Caco-2 (cell line): ENCODE results near the gene GSG1L2. TPM values are rescaled to one million over a fixed set of nuclear protein-coding genes. Genes with fewer than 3 reads are reported as not detected.

ENCODE experiments used
- BruUV-seq: library from RNA; stranded (reverse); fragments of 400-500 nt; replicated peaks from 2 replicates; lab custom pipeline; 2021; lab: Mats Ljungman, UMichigan
- CTCF ChIA-PET: fragments of 300-600 bp; sonication (Branson Sonifier 250); formaldehyde crosslinking; loops from one replicate; lab custom pipeline; 2022; ENCODE audit warnings: antibody characterized with exemption; lab: Charles Lee
- POLR2A ChIA-PET: fragments of 300-600 bp; sonication (Branson Sonifier 250); formaldehyde crosslinking; loops from one replicate; lab custom pipeline; 2022; ENCODE audit warnings: antibody characterized with exemption; lab: Charles Lee
- DNase-seq, 2 experiments: peaks; one replicate each; pipeline versions ENCODE4 v3.0.0 to v3.0.0-alpha.2; 2020 to 2022
- H3K27me3 ChIP-seq: replicated peaks from 2 replicates; pipeline ENCODE4 v1.6.0; 2011; ENCODE audit warnings: low read length; ENCODE audit not compliant: control insufficient read depth, insufficient read depth
- H3K36me3 ChIP-seq: 2 replicates; pipeline ENCODE4 v1.5.1; 2011; ENCODE audit warnings: low read length; ENCODE audit not compliant: control insufficient read depth, insufficient read depth
- H3K4me1 ChIP-seq: fragments of 250-450 bp; sonication (Bioruptor Pico); 2 replicates; pipeline ENCODE4 v1.5.1; 2020; ENCODE audit warnings: mild to moderate bottlenecking
- H3K4me3 ChIP-seq: 2 replicates; pipeline ENCODE4 v1.5.1; 2011; ENCODE audit warnings: low read depth, mild to moderate bottlenecking, control low read depth, low read length
- H3K9me3 ChIP-seq: fragments of 250-450 bp; sonication (Bioruptor Pico); 2 replicates; pipeline ENCODE4 v1.5.1; 2020; ENCODE audit warnings: mild to moderate bottlenecking, moderate library complexity
- H3K27ac Mint-ChIP-seq: one replicate; pipeline ENCODE4 v1.8.0; 2022; ENCODE audit warnings: mixed read lengths; ENCODE audit not compliant: unreplicated experiment
- H3K27me3 Mint-ChIP-seq: one replicate; pipeline ENCODE4 v1.8.0; 2022; ENCODE audit warnings: mixed read lengths; ENCODE audit not compliant: insufficient read depth, unreplicated experiment
- H3K36me3 Mint-ChIP-seq: one replicate; pipeline ENCODE4 v1.8.0; 2022; ENCODE audit warnings: mild to moderate bottlenecking, mixed read lengths; ENCODE audit not compliant: insufficient read depth, unreplicated experiment
- H3K4me1 Mint-ChIP-seq: one replicate; pipeline ENCODE4 v1.8.0; 2022; ENCODE audit warnings: low read depth, mixed read lengths; ENCODE audit not compliant: unreplicated experiment
- H3K4me3 Mint-ChIP-seq: one replicate; pipeline ENCODE4 v1.8.0; 2022; ENCODE audit warnings: mild to moderate bottlenecking, moderate library complexity, mixed read lengths; ENCODE audit not compliant: unreplicated experiment
- H3K9me3 Mint-ChIP-seq: one replicate; pipeline ENCODE4 v1.8.0; 2022; ENCODE audit warnings: mixed read lengths; ENCODE audit not compliant: unreplicated experiment
- intact Hi-C: fragments of 100-400 bp; cut with micrococcal nuclease; formaldehyde crosslinking; loops from one replicate; pipeline ENCODE4 v1.10.0; 2022; ENCODE audit not compliant: unreplicated experiment
- total RNA-seq: library from RNA; stranded (reverse); gene quantifications from 2 replicates; pipeline ENCODE4 v1.2.3, GENCODE V29; 2022
- TF ChIP-seq, protein P1 (sequence below), 2 experiments: fragments of 200-600 bp in 1 of 2; IDR thresholded peaks; 1 replicate in 1 of 2; 2 replicates in 1 of 2; pipeline versions ENCODE4 v1.5.1 to v1.8.0; 2011 to 2022; ENCODE audit warnings: antibody characterized with exemption in 1 of 2, control low read depth in 1 of 2, inconsistent platforms in 1 of 2, low read depth in 1 of 2, low read length in 1 of 2, mild to moderate bottlenecking in 1 of 2, moderate library complexity in 1 of 2; ENCODE audit not compliant: insufficient read depth in 1 of 2, severe bottlenecking in 1 of 2, unreplicated experiment in 1 of 2

The GSG1L2 gene
- total RNA-seq, 1 experiment from 2014 or later, result not detected

DNA sequence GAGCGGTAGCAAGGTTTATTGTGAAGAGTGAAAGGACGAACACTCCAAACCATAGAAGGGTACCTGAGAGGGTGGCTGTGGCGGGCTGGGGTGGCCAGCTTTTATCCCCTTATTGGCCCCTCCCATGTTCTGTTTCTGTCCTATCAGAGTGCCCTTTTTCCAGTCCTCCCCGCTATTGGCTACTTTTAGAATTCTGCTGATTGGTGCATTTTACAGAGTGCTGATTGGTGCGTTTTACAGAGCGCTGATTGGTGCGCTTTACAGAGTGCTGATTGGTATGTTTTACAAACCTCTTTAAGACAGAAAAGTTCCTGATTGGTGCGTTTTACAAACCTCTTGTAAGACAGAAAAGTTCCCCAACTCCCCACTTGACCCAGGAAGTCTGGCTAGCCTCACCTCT, 12.5 kb downstream of the GSG1L2 start:
- TF ChIP-seq, protein P1, sequence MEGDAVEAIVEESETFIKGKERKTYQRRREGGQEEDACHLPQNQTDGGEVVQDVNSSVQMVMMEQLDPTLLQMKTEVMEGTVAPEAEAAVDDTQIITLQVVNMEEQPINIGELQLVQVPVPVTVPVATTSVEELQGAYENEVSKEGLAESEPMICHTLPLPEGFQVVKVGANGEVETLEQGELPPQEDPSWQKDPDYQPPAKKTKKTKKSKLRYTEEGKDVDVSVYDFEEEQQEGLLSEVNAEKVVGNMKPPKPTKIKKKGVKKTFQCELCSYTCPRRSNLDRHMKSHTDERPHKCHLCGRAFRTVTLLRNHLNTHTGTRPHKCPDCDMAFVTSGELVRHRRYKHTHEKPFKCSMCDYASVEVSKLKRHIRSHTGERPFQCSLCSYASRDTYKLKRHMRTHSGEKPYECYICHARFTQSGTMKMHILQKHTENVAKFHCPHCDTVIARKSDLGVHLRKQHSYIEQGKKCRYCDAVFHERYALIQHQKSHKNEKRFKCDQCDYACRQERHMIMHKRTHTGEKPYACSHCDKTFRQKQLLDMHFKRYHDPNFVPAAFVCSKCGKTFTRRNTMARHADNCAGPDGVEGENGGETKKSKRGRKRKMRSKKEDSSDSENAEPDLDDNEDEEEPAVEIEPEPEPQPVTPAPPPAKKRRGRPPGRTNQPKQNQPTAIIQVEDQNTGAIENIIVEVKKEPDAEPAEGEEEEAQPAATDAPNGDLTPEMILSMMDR (IDR thresholded peaks at IDR 0.05; ENCODE audit: insufficient read depth in 1 of 2, low read depth in 1 of 2, low read length in 1 of 2, severe bottlenecking in 1 of 2, unreplicated experiment in 1 of 2), result no peak
- no peak overlapping the region for H3K4me3 Mint-ChIP-seq
- ChIA-PET CTCF (no interaction called here), POLR2A (no interaction called here)
- no peaks in the 10 kb centered on the region for H3K27me3 ChIP-seq
- H3K9me3 Mint-ChIP-seq, result no peaks in the 10 kb centered on the region
- H3K9me3 ChIP-seq, result no peaks in the 10 kb centered on the region
- intact Hi-C loops, result no loop called here
- no peak for DNase-seq
- 0 out of 2 replicates have a peak, but pooled peaks cover 4% of the 10 kb centered on the region for H3K4me1 ChIP-seq
- H3K4me1 Mint-ChIP-seq, result no peaks in the 10 kb centered on the region
- H3K27me3 Mint-ChIP-seq, result peaks cover 2% of the 10 kb centered on the region
- no peaks in the 10 kb centered on the region for H3K36me3 Mint-ChIP-seq
- no peak overlapping the region for H3K4me3 ChIP-seq
- no peaks in the 10 kb centered on the region for H3K36me3 ChIP-seq
- no TSS peak for BruUV-seq
- H3K27ac Mint-ChIP-seq, result no peak overlapping the region

DNA sequence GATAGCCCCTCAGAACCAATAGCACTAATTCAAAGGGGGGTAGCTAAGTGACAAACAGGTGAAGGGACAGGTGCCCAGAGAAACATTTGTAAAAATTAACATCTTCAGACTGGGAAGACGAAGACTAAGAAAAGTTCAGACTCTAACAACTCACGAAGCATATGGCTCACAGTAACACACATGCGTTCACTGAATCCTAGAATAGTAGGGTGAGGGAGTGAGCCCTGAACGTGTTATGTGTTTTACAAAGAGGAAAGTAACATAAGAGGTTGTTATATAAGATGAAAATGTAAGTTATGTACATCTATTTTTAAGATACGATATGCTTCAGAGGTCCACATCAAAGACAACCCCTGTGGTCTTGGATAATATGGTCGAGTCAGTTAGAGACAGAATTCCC, 15.2 kb downstream of the GSG1L2 start:
- BruUV-seq, result no TSS peak
- peaks cover 2% of the 10 kb centered on the region for H3K27me3 Mint-ChIP-seq
- H3K9me3 Mint-ChIP-seq, result no peaks in the 10 kb centered on the region
- Histone ChIP-seq H3K27me3 (no peaks in the 10 kb centered on the region), H3K4me1 (0 out of 2 replicates have a peak, but pooled peaks cover 4% of the 10 kb centered on the region), H3K36me3 (no peaks in the 10 kb centered on the region), H3K9me3 (no peaks in the 10 kb centered on the region), H3K4me3 (no peak overlapping the region)
- DNase-seq, result no peak
- H3K27ac Mint-ChIP-seq, result no peak overlapping the region
- no peaks in the 10 kb centered on the region for H3K36me3 Mint-ChIP-seq
- CTCF ChIA-PET, result no interaction called here
- POLR2A ChIA-PET, result no interaction called here
- intact Hi-C loops, result no loop called here
- TF ChIP-seq, protein P1 (IDR thresholded peaks at IDR 0.05; ENCODE audit: insufficient read depth in 1 of 2, low read depth in 1 of 2, low read length in 1 of 2, severe bottlenecking in 1 of 2, unreplicated experiment in 1 of 2), result no peak
- H3K4me3 Mint-ChIP-seq, result no peak overlapping the region
- no peaks in the 10 kb centered on the region for H3K4me1 Mint-ChIP-seq

DNA sequence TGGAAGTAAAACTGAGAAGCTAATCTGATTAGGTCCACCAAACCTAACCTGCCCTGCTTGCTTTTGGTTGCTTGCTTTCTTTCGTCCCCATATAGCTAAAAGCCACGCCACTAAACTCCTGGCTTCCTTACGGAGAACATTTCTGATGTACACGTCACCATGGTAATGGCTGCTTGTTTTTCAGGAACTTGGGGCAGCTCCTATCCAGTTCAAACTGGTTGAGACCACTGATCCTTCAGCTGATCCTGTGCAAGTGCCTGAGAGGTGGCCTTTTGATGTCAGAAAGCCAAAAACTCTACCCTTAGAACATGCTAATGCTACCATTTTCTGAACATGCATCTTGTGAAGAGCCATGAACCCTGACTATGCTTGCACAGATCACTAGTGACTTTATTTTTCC, 16.1 kb downstream of the GSG1L2 start:
- ChIA-PET CTCF (no interaction called here), POLR2A (no interaction called here)
- H3K36me3 ChIP-seq, result no peaks in the 10 kb centered on the region
- Mint-ChIP-seq H3K27me3 (peaks cover 2% of the 10 kb centered on the region), H3K9me3 (no peaks in the 10 kb centered on the region), H3K27ac (no peak overlapping the region), H3K4me1 (no peaks in the 10 kb centered on the region), H3K36me3 (no peaks in the 10 kb centered on the region), H3K4me3 (no peak overlapping the region)
- intact Hi-C loops, result no loop called here
- BruUV-seq, result no TSS peak
- no peak for DNase-seq
- TF ChIP-seq, protein P1 (IDR thresholded peaks at IDR 0.05; ENCODE audit: insufficient read depth in 1 of 2, low read depth in 1 of 2, low read length in 1 of 2, severe bottlenecking in 1 of 2, unreplicated experiment in 1 of 2), result no peak
- no peaks in the 10 kb centered on the region for H3K9me3 ChIP-seq
- no peaks in the 10 kb centered on the region for H3K27me3 ChIP-seq
- no peaks in the 10 kb centered on the region for H3K4me1 ChIP-seq
- H3K4me3 ChIP-seq, result no peak overlapping the region
